ENCODE data around the gene CD3G. TPM values are rescaled to one million over a fixed set of nuclear protein-coding genes. Genes with fewer than 3 reads are reported as not detected.
A peak's percentile ranks its signal among the peaks of the same experiment; 100 is the strongest.

Gene CD3G
- total RNA-seq, 4 donors from 2014 or later, result 0.13 to 0.33 (median 0.23) TPM; not detected in 1

DNA sequence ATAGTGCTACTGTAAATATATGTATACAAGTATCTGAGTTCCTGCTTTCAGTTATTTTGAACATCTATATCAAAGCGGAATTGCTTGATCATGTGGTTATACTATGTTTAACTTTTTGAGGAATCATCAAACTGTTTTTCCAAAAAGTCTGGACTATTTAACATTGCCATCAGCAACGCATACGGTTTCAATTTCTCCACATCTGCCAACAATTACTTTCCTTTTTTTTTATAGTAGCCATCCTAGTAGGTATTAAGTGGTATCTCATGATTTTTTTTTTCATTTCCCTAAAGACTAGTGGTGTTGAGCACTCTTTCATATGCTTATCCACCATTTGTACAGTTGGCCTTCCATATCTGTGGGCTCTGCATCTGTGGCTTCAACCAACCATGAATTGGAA, 13.9 kb downstream of the CD3G start:
- no peak overlapping the region for H3K4me3 ChIP-seq
- intact Hi-C loops (cut with DNase I), result no loop called here

DNA sequence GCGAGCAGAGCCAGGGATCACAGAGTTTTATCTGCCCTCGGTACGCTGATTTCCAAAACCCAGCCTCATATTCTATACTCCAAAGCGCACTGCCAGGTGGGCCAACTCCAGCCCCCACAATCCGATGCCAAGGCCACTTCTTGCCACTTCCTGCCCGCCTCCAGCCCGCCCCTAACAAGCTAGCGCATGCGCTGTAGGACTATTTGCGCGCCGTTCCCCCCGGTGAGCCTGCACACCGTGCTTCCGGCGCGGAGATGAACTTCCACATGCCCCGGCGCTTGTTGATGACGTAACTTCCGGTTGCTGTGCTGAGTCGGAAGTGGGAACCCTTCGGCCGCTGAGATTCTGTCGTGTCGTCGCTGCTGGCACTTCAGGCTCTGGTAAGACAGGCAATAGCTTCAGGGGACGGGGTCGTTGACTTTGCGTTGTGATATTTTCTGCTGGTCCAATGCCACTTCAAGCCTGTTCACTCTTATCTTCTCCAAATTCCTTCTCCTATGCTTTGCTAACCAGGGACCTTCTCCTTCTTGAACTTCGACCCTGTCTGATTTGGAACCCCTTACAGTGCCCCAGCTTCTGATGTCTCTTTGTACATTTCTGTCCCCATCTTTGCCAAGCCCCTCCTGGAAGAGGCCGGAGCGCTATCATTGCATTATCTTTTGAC, 15.3 kb downstream of the CD3G start, which contains the start of gene UBE4A:
Gene UBE4A, plus strand, starts transcription at position 306 of the 664 bp plus-strand sequence. CDS start 5,481 bp downstream, outside the sequence.
- WGBS, result 9% methylated on average over 21 of the region's 33 CpGs
- peak within 1 kb of the TSS; percentile 62 to 81 (median 70) for H3K4me3 ChIP-seq
- no peaks in the 10 kb centered on the region for H3K27me3 ChIP-seq
- intact Hi-C loops (cut with DNase I), result no loop called here
- peaks cover 16 to 32% (median 29%) of the 10 kb centered on the region in 4 donors for H3K4me1 ChIP-seq
- peak; percentile 98 for DNase-seq (ENCODE audit: extremely low spot score)
- peak within 1 kb of the TSS; percentile 64 to 71 (median 66) for H3K27ac ChIP-seq (replicated peaks in 1 of 4)
- H3K36me3 ChIP-seq, result peaks cover 0 to 2% (median 0%) of the 10 kb centered on the region in 4 donors
- TF ChIP-seq EP300 (IDR thresholded peaks at IDR 0.05) (no peak), POLR2A (IDR thresholded peaks at IDR 0.05; ENCODE audit: low read depth) (peak; percentile 16), POLR2AphosphoS5 (IDR thresholded peaks at IDR 0.05) (peak; percentile 85 to 92)
- TF ChIP-seq, protein P1, sequence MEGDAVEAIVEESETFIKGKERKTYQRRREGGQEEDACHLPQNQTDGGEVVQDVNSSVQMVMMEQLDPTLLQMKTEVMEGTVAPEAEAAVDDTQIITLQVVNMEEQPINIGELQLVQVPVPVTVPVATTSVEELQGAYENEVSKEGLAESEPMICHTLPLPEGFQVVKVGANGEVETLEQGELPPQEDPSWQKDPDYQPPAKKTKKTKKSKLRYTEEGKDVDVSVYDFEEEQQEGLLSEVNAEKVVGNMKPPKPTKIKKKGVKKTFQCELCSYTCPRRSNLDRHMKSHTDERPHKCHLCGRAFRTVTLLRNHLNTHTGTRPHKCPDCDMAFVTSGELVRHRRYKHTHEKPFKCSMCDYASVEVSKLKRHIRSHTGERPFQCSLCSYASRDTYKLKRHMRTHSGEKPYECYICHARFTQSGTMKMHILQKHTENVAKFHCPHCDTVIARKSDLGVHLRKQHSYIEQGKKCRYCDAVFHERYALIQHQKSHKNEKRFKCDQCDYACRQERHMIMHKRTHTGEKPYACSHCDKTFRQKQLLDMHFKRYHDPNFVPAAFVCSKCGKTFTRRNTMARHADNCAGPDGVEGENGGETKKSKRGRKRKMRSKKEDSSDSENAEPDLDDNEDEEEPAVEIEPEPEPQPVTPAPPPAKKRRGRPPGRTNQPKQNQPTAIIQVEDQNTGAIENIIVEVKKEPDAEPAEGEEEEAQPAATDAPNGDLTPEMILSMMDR (IDR thresholded peaks at IDR 0.05), result no peak
- H3K9me3 ChIP-seq, result no peaks in the 10 kb centered on the region

More for the DNA sequence above, 13.9 kb downstream of the CD3G start:
- Histone ChIP-seq H3K27me3 (no peaks in the 10 kb centered on the region), H3K36me3 (no peaks in the 10 kb centered on the region), H3K27ac (replicated peaks in 1 of 4) (no peak overlapping the region), H3K9me3 (no peaks in the 10 kb centered on the region), H3K4me1 (peaks cover 16 to 32% (median 29%) of the 10 kb centered on the region in 4 donors)
- no peak for TF ChIP-seq POLR2AphosphoS5 (IDR thresholded peaks at IDR 0.05)
- TF ChIP-seq, protein P1 (IDR thresholded peaks at IDR 0.05), result no peak
- TF ChIP-seq EP300 (IDR thresholded peaks at IDR 0.05), result no peak
- TF ChIP-seq POLR2A (IDR thresholded peaks at IDR 0.05; ENCODE audit: low read depth), result no peak
- WGBS, result 50% methylated on average over 3 of the region's 3 CpGs
- DNase-seq (ENCODE audit: extremely low spot score), result no peak

DNA sequence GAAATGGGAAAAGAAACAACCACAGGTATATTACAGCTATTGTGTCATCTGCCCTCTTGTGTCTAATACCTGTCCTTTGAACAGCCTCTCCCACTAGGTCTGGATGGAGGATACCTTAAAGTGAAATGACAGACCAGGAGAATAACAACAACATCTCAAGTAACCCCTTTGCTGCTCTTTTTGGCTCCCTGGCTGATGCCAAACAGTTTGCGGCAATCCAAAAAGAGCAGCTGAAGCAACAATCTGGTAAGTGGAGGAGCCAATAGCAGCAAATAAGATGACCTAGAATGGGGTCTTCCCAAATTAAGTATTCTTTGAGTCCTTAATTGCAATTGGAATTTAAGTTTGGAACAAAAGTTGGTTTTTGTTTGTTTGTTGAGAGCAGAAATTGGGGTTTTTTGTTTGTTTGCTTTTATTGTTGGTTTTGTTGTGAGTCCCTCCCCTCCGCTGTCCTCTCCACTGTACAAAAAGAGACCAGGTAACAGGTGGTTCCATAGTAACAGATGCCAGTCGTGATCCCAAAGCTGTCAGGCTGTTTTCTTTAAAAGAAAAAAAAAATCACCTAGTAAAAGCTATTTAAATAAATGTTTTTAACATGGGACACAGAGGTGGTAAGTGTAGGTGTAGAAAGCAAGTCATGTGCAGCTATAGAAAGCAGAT, 20.9 kb downstream of the CD3G start:
- Histone ChIP-seq H3K27ac (replicated peaks in 1 of 4) (no peak overlapping the region), H3K36me3 (peaks cover 29 to 54% (median 51%) of the 10 kb centered on the region in 4 donors), H3K4me1 (peaks cover 21 to 27% (median 24%) of the 10 kb centered on the region in 4 donors), H3K9me3 (no peaks in the 10 kb centered on the region), H3K4me3 (no peak overlapping the region), H3K27me3 (no peaks in the 10 kb centered on the region)
- no peak for TF ChIP-seq EP300 (IDR thresholded peaks at IDR 0.05)
- no peak for TF ChIP-seq POLR2A (IDR thresholded peaks at IDR 0.05; ENCODE audit: low read depth)
- TF ChIP-seq, protein P1 (IDR thresholded peaks at IDR 0.05), result no peak
- no peak for TF ChIP-seq POLR2AphosphoS5 (IDR thresholded peaks at IDR 0.05)
- DNase-seq (ENCODE audit: extremely low spot score), result no peak
- 93% methylated on average over 3 of the region's 3 CpGs for WGBS
- intact Hi-C loops (cut with DNase I), result no loop called here

DNA sequence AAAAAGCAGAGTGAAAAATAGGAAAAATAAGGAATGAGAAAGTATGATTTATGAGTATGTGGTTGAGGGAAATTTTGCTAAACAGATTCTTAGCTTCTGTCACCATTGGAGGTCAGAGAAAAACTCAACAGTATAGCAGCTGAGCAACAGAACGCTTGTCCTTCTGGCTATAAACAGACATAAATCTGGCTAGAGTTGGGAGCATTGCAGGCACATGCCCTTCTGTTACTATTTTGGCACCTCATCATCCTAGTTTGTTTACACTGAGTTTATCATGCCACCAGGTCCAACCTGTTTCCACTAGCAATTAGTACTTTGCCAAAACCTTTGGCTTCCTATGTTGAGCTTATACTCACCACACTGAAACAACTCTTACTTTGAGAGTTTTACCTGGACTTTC, 22.1 kb downstream of the CD3G start:
- TF ChIP-seq POLR2A (IDR thresholded peaks at IDR 0.05; ENCODE audit: low read depth), result no peak
- TF ChIP-seq EP300 (IDR thresholded peaks at IDR 0.05), result no peak
- no peak for TF ChIP-seq POLR2AphosphoS5 (IDR thresholded peaks at IDR 0.05)
- TF ChIP-seq, protein P1 (IDR thresholded peaks at IDR 0.05), result no peak
- peaks cover 41 to 66% (median 63%) of the 10 kb centered on the region in 4 donors for H3K36me3 ChIP-seq
- no peak overlapping the region for H3K27ac ChIP-seq (replicated peaks in 1 of 4)
- H3K9me3 ChIP-seq, result no peaks in the 10 kb centered on the region
- DNase-seq (ENCODE audit: extremely low spot score), result no peak
- intact Hi-C loops (cut with DNase I), result no loop called here
- no peak overlapping the region for H3K4me3 ChIP-seq
- H3K4me1 ChIP-seq, result peaks cover 9 to 15% (median 12%) of the 10 kb centered on the region in 4 donors
- 79% methylated on average over 1 of the region's 1 CpG for WGBS
- H3K27me3 ChIP-seq, result no peaks in the 10 kb centered on the region
